NCI-H345 treated with DMSO at 0.1 percent for 48 hours (cell line): Measurements from ENCODE around the gene P2RY8.
"Not testable (repeated sequence)": the region's sequence is repeated elsewhere in the genome, so short reads cannot be mapped to it uniquely, and the experiment has no call there.

Experiments used
- DNase-seq: peaks from one replicate; lab custom pipeline; 2025; ENCODE audit not compliant: unreplicated experiment; lab: John Stamatoyannopoulos, UW

The P2RY8 gene

GRCh38 chrX:1537031-1537715, at the start of gene P2RY8:
P2RY8 (minus strand) TSS chrX:1537185; CDS start chrX:1466558, 70,627 bp downstream.
- DNase-seq, result peak; percentile 4

GRCh38 chrX:1584237-1585011, 47.4 kb upstream of the P2RY8 start:
- DNase-seq, result no peak

- DNase-seq, result no peak
These were observed 45.9 kb upstream of the P2RY8 start for GRCh38 chrX:1582686-1583437.

- peak; percentile 12 for DNase-seq
These were observed 44.1 kb upstream of the P2RY8 start for GRCh38 chrX:1581132-1581531.

GRCh38 chrX:1578511-1579173, 41.7 kb upstream of the P2RY8 start:
- DNase-seq, result no peak

- no peak for DNase-seq
These were observed 40.9 kb upstream of the P2RY8 start for GRCh38 chrX:1577845-1578244.

- no peak for DNase-seq
These were observed 39.4 kb upstream of the P2RY8 start for GRCh38 chrX:1576201-1576992.

GRCh38 chrX:1574181-1574580, 37.2 kb upstream of the P2RY8 start:
- not testable (repeated sequence) for DNase-seq

GRCh38 chrX:1564750-1565683, 28.0 kb upstream of the P2RY8 start:
- DNase-seq, result no peak

- DNase-seq, result not testable (repeated sequence)
These were observed 27.1 kb upstream of the P2RY8 start for GRCh38 chrX:1564077-1564476.

- no peak for DNase-seq
These were observed 24.2 kb upstream of the P2RY8 start for GRCh38 chrX:1561164-1561563.

- no peak for DNase-seq
These were observed 21.9 kb upstream of the P2RY8 start for GRCh38 chrX:1558761-1559468.

GRCh38 chrX:1557442-1557841, 20.5 kb upstream of the P2RY8 start:
- DNase-seq, result not testable (repeated sequence)

- no peak for DNase-seq
These were observed 18.4 kb upstream of the P2RY8 start for GRCh38 chrX:1555370-1555769.

GRCh38 chrX:1554469-1555210, 17.7 kb upstream of the P2RY8 start:
- no peak for DNase-seq

- no peak for DNase-seq
These were observed 15.1 kb upstream of the P2RY8 start for GRCh38 chrX:1551959-1552546.

GRCh38 chrX:1546691-1547251, 9.8 kb upstream of the P2RY8 start:
- DNase-seq, result no peak
